Measurements from ENCODE around the gene EIF4E1B. TPM values are rescaled to one million over a fixed set of nuclear protein-coding genes. Genes with fewer than 3 reads are reported as not detected.

EIF4E1B gene
- total RNA-seq, 3 donors from 2014 or later: 1.6 TPM; not detected in 2

- intact Hi-C loops (cut with DNase I; ENCODE audit: low total_unique reads): no loop called here
- H3K9me3 ChIP-seq: no peaks in the 10 kb centered on the region
- no peaks in the 10 kb centered on the region for H3K36me3 ChIP-seq
- H3K4me3 ChIP-seq: no peak overlapping the region
- H3K4me1 ChIP-seq: no peaks in the 10 kb centered on the region
- H3K27me3 ChIP-seq: no peaks in the 10 kb centered on the region
- TF ChIP-seq POLR2A (IDR thresholded peaks at IDR 0.05) (no peak), POLR2AphosphoS5 (IDR thresholded peaks at IDR 0.05) (no peak)
- TF ChIP-seq, protein P1, sequence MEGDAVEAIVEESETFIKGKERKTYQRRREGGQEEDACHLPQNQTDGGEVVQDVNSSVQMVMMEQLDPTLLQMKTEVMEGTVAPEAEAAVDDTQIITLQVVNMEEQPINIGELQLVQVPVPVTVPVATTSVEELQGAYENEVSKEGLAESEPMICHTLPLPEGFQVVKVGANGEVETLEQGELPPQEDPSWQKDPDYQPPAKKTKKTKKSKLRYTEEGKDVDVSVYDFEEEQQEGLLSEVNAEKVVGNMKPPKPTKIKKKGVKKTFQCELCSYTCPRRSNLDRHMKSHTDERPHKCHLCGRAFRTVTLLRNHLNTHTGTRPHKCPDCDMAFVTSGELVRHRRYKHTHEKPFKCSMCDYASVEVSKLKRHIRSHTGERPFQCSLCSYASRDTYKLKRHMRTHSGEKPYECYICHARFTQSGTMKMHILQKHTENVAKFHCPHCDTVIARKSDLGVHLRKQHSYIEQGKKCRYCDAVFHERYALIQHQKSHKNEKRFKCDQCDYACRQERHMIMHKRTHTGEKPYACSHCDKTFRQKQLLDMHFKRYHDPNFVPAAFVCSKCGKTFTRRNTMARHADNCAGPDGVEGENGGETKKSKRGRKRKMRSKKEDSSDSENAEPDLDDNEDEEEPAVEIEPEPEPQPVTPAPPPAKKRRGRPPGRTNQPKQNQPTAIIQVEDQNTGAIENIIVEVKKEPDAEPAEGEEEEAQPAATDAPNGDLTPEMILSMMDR (IDR thresholded peaks at IDR 0.05): no peak
- no peak for DNase-seq (ENCODE audit: low spot score in 2 of 2)
- no peak overlapping the region for H3K27ac ChIP-seq
Measured at GRCh38 chr5:176601901-176602482, 28.5 kb upstream of the EIF4E1B start.

- TF ChIP-seq POLR2A (IDR thresholded peaks at IDR 0.05) (no peak), POLR2AphosphoS5 (IDR thresholded peaks at IDR 0.05) (no peak)
- TF ChIP-seq, protein P1 (IDR thresholded peaks at IDR 0.05): no peak
- intact Hi-C loops (cut with DNase I; ENCODE audit: low total_unique reads): no loop called here
- no peaks in the 10 kb centered on the region for H3K36me3 ChIP-seq
- H3K27me3 ChIP-seq: no peaks in the 10 kb centered on the region
- no peak overlapping the region for H3K4me3 ChIP-seq
- H3K4me1 ChIP-seq: no peaks in the 10 kb centered on the region
- no peaks in the 10 kb centered on the region for H3K9me3 ChIP-seq
- H3K27ac ChIP-seq: no peak overlapping the region
- no peak for DNase-seq (ENCODE audit: low spot score in 2 of 2)
Measured at GRCh38 chr5:176603091-176603490, 27.4 kb upstream of the EIF4E1B start.

DNA sequence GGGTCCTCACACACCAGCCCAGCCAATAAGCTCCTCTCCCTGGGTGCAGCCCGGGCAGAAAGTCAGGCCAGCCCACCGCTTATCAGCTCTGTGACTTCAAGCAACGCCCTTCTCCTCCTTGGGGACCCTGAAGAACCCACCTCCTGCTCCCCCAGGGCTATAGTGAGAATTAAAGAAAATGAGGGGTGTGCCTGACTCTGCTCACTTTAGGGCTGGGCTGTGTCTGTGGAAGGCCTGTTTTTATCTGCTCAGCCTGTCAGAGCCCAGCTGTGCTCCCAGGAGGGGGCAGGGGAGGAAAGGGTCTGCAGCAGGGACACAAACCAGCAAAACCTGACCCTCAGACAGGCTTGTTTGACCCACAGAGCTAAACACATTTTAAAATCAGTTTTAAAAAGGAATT, 24.4 kb upstream of the EIF4E1B start:
- Histone ChIP-seq H3K36me3 (no peaks in the 10 kb centered on the region), H3K4me1 (peaks cover 0 to 4% of the 10 kb centered on the region in 2 donors), H3K4me3 (no peak overlapping the region), H3K27me3 (peaks cover 0 to 3% of the 10 kb centered on the region in 2 donors), H3K9me3 (no peaks in the 10 kb centered on the region), H3K27ac (no peak overlapping the region)
- no peak for DNase-seq (ENCODE audit: low spot score in 2 of 2)
- TF ChIP-seq, protein P1 (IDR thresholded peaks at IDR 0.05): no peak
- TF ChIP-seq POLR2A (IDR thresholded peaks at IDR 0.05) (no peak), POLR2AphosphoS5 (IDR thresholded peaks at IDR 0.05) (no peak)
- intact Hi-C loops (cut with DNase I; ENCODE audit: low total_unique reads): no loop called here

- DNase-seq (ENCODE audit: low spot score in 2 of 2): no peak
- H3K27ac ChIP-seq: no peak overlapping the region
- H3K4me3 ChIP-seq: no peak overlapping the region
- H3K9me3 ChIP-seq: no peaks in the 10 kb centered on the region
- TF ChIP-seq, protein P1 (IDR thresholded peaks at IDR 0.05): no peak
- TF ChIP-seq POLR2AphosphoS5 (IDR thresholded peaks at IDR 0.05) (no peak), POLR2A (IDR thresholded peaks at IDR 0.05) (no peak)
- H3K36me3 ChIP-seq: no peaks in the 10 kb centered on the region
- intact Hi-C loops (cut with DNase I; ENCODE audit: low total_unique reads): no loop called here
- peaks cover 0 to 4% of the 10 kb centered on the region in 2 donors for H3K4me1 ChIP-seq
- H3K27me3 ChIP-seq: peaks cover 0 to 3% of the 10 kb centered on the region in 2 donors
Measured at GRCh38 chr5:176606875-176607274, 23.6 kb upstream of the EIF4E1B start.

GRCh38 chr5:176608142-176608705, 22.3 kb upstream of the EIF4E1B start:
- Histone ChIP-seq H3K27me3 (peaks cover 3 to 5% of the 10 kb centered on the region in 2 donors), H3K36me3 (no peaks in the 10 kb centered on the region), H3K27ac (no peak overlapping the region), H3K4me3 (no peak overlapping the region), H3K4me1 (peaks cover 0 to 4% of the 10 kb centered on the region in 2 donors), H3K9me3 (no peaks in the 10 kb centered on the region)
- no peak for TF ChIP-seq POLR2A (IDR thresholded peaks at IDR 0.05)
- TF ChIP-seq POLR2AphosphoS5 (IDR thresholded peaks at IDR 0.05): no peak
- TF ChIP-seq, protein P1 (IDR thresholded peaks at IDR 0.05): no peak
- intact Hi-C loops (cut with DNase I; ENCODE audit: low total_unique reads): no loop called here
- no peak for DNase-seq (ENCODE audit: low spot score in 2 of 2)

Data from breast epithelium (tissue), 4 donors.